Naive thymus-derived CD8-positive, alpha-beta T cell (primary cell): ENCODE measurements around the gene ASIC4. TPM values are rescaled to one million over a fixed set of nuclear protein-coding genes. Genes with fewer than 3 reads are reported as not detected.

Experiments
- ATAC-seq, 2 donors: fragments of 150-1000 bp; cut with Tn5 transposase in 1 of 2; sonication (Bioruptor Pico), chemical (Tn5 transposase) in 1 of 2; 1 replicate in 1 of 2; 2 replicates in 1 of 2; pipeline ENCODE4 v1.10.0; 2021; ENCODE audit warnings: mild to moderate bottlenecking in 2 of 2, moderate library complexity in 2 of 2
- POLR2A ChIA-PET: fragments of 350-600 bp; sonication (Branson Sonifier 250); formaldehyde crosslinking; loops from one replicate; lab custom pipeline; 2021; ENCODE audit warnings: antibody characterized with exemption; lab: Charles Lee
- DNase-seq, 10 donors: peaks; one replicate each; pipeline versions ENCODE4 v3.0.0 to v3.0.0-alpha.2; 2020 to 2022
- H3K27ac Mint-ChIP-seq, 10 donors: one replicate each; pipeline ENCODE4 v1.8.0; 2020 to 2022; ENCODE audit warnings: mild to moderate bottlenecking in 10 of 10, mixed read lengths in 10 of 10, moderate library complexity in 4 of 10, inconsistent platforms in 1 of 10
- H3K27me3 Mint-ChIP-seq, 5 donors: one replicate each; pipeline ENCODE4 v1.8.0; 2021 to 2022; ENCODE audit warnings: mixed read lengths in 5 of 5
- H3K36me3 Mint-ChIP-seq, 3 donors: one replicate each; pipeline ENCODE4 v1.8.0; 2020 to 2022; ENCODE audit warnings: mixed read lengths in 3 of 3, mild to moderate bottlenecking in 2 of 3, inconsistent platforms in 1 of 3
- H3K4me1 Mint-ChIP-seq, 4 donors: one replicate each; pipeline ENCODE4 v1.8.0; 2021 to 2022; ENCODE audit warnings: mixed read lengths in 4 of 4
- H3K4me3 Mint-ChIP-seq, 10 donors: one replicate each; pipeline ENCODE4 v1.8.0; 2020 to 2022; ENCODE audit warnings: mild to moderate bottlenecking in 10 of 10, mixed read lengths in 10 of 10, moderate library complexity in 6 of 10, inconsistent platforms in 1 of 10
- H3K9me3 Mint-ChIP-seq, 9 donors: one replicate each; pipeline ENCODE4 v1.8.0; 2020 to 2022; ENCODE audit warnings: mixed read lengths in 9 of 9, mild to moderate bottlenecking in 3 of 9, inconsistent platforms in 1 of 9, moderate library complexity in 1 of 9
- polyA plus RNA-seq, 3 donors: library from polyadenylated mRNA; unstranded; fragments of 300-500 nt; fragmentation: Illumina TruSeq; gene quantifications; one replicate each; pipeline ENCODE4 v1.2.3, GENCODE V29; 2021
- total RNA-seq, 8 experiments: library from RNA in 2 of 8; stranded (reverse) in 2 of 8; gene quantifications; one replicate each; pipeline ENCODE4 v1.2.3 and lab custom pipeline; 2021 to 2026

ASIC4 gene
- total and polyA plus RNA-seq, 5 experiments from 2014 or later = 0.21 to 0.30 TPM; not detected in 3

DNA sequence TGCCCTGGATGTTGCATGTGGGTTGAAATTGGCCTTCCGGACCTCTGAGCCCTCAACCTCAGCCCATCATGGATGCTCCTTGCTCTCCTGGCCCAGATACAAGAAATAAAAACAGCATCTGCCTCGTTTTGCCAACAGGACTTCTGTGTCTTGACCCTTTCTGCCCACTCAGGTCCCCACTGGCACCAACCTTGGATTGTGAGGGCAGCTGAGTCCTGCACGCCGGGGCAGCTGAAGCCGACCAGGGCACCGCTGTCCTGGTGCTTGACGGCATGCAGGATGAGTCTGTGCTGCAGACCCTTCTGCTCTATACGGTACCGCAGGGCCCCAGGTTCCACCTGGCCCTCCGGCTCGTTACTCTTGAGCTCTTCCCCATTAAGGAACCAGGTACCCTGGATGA, 52.4 kb downstream of the ASIC4 start:
- no peak for DNase-seq
- Mint-ChIP-seq H3K36me3 (no peaks in the 10 kb centered on the region), H3K4me1 (peaks cover 0 to 4% (median 0%) of the 10 kb centered on the region in 4 donors), H3K9me3 (no peaks in the 10 kb centered on the region), H3K27ac (no peak overlapping the region), H3K4me3 (no peak overlapping the region), H3K27me3 (peaks cover 13 to 56% (median 22%) of the 10 kb centered on the region in 5 donors)
- no peak for ATAC-seq
- POLR2A ChIA-PET = no interaction called here

DNA sequence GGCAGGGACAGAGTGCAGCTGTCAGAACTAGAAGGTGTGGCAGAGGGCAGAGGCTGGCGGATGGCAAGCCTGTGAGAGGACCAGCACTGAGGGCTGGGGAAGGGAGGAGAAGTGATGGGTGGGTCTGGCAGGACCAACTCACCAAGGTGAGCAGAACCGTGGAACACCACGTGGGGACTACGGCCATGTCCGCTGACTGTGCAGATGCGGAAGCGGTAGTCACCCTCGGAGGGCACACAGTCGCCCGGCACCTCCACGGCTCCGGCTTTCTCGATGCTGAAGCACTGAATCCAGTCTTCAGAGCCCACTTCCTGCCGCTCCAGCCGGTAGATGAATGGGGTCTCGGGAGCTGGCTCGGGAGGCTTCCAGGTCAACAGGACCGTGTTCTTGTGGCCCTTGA, 52.8 kb downstream of the ASIC4 start:
- Mint-ChIP-seq H3K27ac (no peak overlapping the region), H3K9me3 (no peaks in the 10 kb centered on the region), H3K36me3 (no peaks in the 10 kb centered on the region), H3K4me3 (no peak overlapping the region), H3K27me3 (peaks cover 16 to 61% (median 27%) of the 10 kb centered on the region in 5 donors), H3K4me1 (peaks cover 0 to 5% (median under 1%) of the 10 kb centered on the region in 4 donors)
- POLR2A ChIA-PET = no interaction called here
- ATAC-seq (no peak), DNase-seq (no peak)

GRCh38 chr2:219567791-219568361, 53.6 kb downstream of the ASIC4 start:
- H3K36me3 Mint-ChIP-seq = no peaks in the 10 kb centered on the region
- H3K4me1 Mint-ChIP-seq = peaks cover 0 to 5% (median under 1%) of the 10 kb centered on the region in 4 donors
- H3K27me3 Mint-ChIP-seq = peaks cover 17 to 59% (median 29%) of the 10 kb centered on the region in 5 donors
- DNase-seq = no peak
- H3K27ac Mint-ChIP-seq = no peak overlapping the region
- no peak overlapping the region for H3K4me3 Mint-ChIP-seq
- H3K9me3 Mint-ChIP-seq = no peaks in the 10 kb centered on the region
- no peak for ATAC-seq
- POLR2A ChIA-PET = no interaction called here

GRCh38 chr2:219569041-219569440, 54.8 kb downstream of the ASIC4 start:
- peak overlapping the region in 4 of 10 donors; percentile 2 to 29 (median 24) for H3K4me3 Mint-ChIP-seq
- H3K27ac Mint-ChIP-seq = peak overlapping the region in 1 of 10 donors; percentile 21
- peaks cover 19 to 57% (median 34%) of the 10 kb centered on the region in 5 donors for H3K27me3 Mint-ChIP-seq
- DNase-seq (no peak), ATAC-seq (no peak)
- no peaks in the 10 kb centered on the region for H3K9me3 Mint-ChIP-seq
- POLR2A ChIA-PET = no interaction called here
- peaks cover 0 to 5% (median under 1%) of the 10 kb centered on the region in 4 donors for H3K4me1 Mint-ChIP-seq
- H3K36me3 Mint-ChIP-seq = no peaks in the 10 kb centered on the region

DNA sequence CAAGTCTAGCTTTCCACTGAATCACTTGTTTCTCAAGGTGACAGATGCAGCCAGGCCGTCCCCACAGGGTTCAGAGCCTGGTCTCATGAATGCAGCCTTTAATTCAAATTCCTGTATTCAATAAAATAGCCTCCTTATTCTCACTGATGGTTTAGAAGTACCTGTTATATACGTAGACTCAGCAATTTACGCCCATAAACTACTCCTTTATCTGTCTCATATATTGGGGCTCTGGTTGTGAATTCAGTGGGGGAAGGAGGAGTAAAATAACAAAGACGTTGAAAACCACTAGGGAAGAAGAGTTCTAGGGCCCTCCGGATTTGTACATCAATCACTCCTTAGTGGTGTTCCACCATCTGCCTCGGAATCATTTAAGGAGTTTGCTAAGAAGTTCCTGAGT, 55.4 kb downstream of the ASIC4 start:
- ATAC-seq (no peak), DNase-seq (no peak)
- H3K9me3 Mint-ChIP-seq = no peaks in the 10 kb centered on the region
- peaks cover 14 to 52% (median 31%) of the 10 kb centered on the region in 5 donors for H3K27me3 Mint-ChIP-seq
- peak overlapping the region in 8 of 10 donors; percentile 20 to 64 (median 37) for H3K4me3 Mint-ChIP-seq
- H3K27ac Mint-ChIP-seq = peak overlapping the region in 1 of 10 donors; percentile 65
- POLR2A ChIA-PET = no interaction called here
- no peaks in the 10 kb centered on the region for H3K36me3 Mint-ChIP-seq
- peaks cover 0 to 3% (median under 1%) of the 10 kb centered on the region in 4 donors for H3K4me1 Mint-ChIP-seq

DNA sequence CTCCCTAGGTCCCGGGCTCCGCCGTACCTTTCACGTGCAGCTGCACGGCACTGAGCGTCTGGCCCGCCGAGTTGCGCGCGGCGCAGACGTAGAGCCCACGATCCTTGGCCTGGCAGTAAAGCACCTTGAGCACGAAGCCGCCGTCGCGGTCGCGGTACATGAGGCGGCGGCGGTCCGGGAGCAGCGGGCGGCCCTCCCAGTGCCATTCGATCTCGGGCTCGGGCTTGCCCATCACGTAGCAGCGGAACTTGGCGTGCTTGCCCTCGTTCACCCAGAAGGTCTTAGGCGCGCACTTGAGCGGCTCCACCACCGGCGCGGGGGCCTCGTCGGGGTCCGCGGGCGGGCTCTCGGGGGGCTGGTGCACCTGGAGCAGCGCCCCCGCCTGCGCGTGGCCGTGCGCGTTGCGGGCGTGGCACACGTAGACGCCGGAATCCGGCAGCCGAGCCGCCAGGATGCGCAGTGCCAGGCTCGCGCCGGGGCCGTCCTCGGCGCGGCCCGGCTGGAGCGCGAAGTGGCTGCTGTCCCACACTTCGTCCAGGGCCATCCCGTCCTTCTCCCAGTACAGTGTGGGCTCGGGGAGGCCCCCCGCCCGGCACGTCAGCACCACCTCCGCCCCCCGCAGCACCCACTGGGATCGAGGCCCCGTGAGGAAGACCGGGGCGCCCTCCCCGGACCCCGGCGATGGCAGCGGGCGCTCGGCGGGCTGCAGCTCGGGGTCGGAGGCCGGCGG, 56.1 kb downstream of the ASIC4 start:
- POLR2A ChIA-PET = interaction anchor here (0.5 to 0.6 kb wide), 2 partner anchors 30 to 52 kb away, joined by 3 read pairs; no protein-coding TSS in a partner anchor
- DNase-seq = peak in 1 of 10 donors; percentile 14
- Mint-ChIP-seq H3K27me3 (peaks cover 16 to 56% (median 32%) of the 10 kb centered on the region in 5 donors), H3K4me3 (peak overlapping the region in 8 of 10 donors; percentile 23 to 67 (median 52)), H3K9me3 (no peaks in the 10 kb centered on the region), H3K4me1 (peaks cover 0 to 3% (median under 1%) of the 10 kb centered on the region in 4 donors), H3K27ac (no peak overlapping the region), H3K36me3 (no peaks in the 10 kb centered on the region)
- ATAC-seq = peak; percentile 50 to 66

DNA sequence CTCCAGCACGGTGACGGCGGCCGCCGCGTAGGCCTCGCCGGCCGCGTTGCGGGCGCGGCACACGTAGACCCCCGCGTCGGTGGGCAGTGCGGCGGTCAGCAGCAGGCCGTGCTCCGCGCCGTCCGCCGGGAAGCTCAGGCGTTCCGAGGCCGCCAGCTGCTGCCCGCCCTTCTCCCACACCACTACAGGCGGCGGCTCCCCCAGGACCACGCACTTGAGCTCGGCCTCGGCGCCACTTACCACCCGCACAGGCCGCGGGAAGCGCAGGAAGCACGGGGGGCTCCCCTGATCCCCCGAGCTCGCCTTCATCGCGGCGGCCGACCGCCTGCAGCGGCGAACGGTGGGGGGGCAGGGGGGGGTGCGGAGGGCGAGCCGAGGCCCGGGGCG, 56.6 kb downstream of the ASIC4 start:
- H3K27me3 Mint-ChIP-seq = peaks cover 20 to 62% (median 38%) of the 10 kb centered on the region in 5 donors
- POLR2A ChIA-PET = interaction anchor here (0.5 to 0.6 kb wide), 2 partner anchors 29 to 53 kb away, joined by 3 read pairs; no protein-coding TSS in a partner anchor
- H3K4me1 Mint-ChIP-seq = peaks cover 0 to 3% (median under 1%) of the 10 kb centered on the region in 4 donors
- no peaks in the 10 kb centered on the region for H3K36me3 Mint-ChIP-seq
- H3K27ac Mint-ChIP-seq = no peak overlapping the region
- ATAC-seq = peak; percentile 51 to 60
- DNase-seq = no peak
- no peaks in the 10 kb centered on the region for H3K9me3 Mint-ChIP-seq
- H3K4me3 Mint-ChIP-seq = peak overlapping the region in 3 of 10 donors; percentile 23 to 43 (median 33)

GRCh38 chr2:219571311-219572236, 57.3 kb downstream of the ASIC4 start, which contains the start of gene OBSL1:
Gene OBSL1, minus strand, starts transcription at chr2:219571539. Its CDS starts 307 bp downstream, at chr2:219571232.
- Mint-ChIP-seq H3K4me1 (peaks cover 0 to 3% (median under 1%) of the 10 kb centered on the region in 4 donors), H3K4me3 (peak within 1 kb of the TSS; percentile 2 to 83 (median 48)), H3K9me3 (no peaks in the 10 kb centered on the region), H3K27me3 (peaks cover 22 to 68% (median 42%) of the 10 kb centered on the region in 5 donors), H3K27ac (peak within 1 kb of the TSS in 3 of 10 donors; percentile 19 to 46 (median 21)), H3K36me3 (no peaks in the 10 kb centered on the region)
- DNase-seq (no peak), ATAC-seq (peak; percentile 51 to 59)
- POLR2A ChIA-PET = no interaction called here

GRCh38 chr2:219572237-219573001, 58.1 kb downstream of the ASIC4 start, which contains the start of gene INHA:
Gene INHA, plus strand, starts transcription at chr2:219572310. Its CDS starts 65 bp downstream, at chr2:219572375.
- no peaks in the 10 kb centered on the region for H3K9me3 Mint-ChIP-seq
- ATAC-seq (no peak), DNase-seq (no peak)
- POLR2A ChIA-PET = no interaction called here
- peaks cover 22 to 76% (median 41%) of the 10 kb centered on the region in 5 donors for H3K27me3 Mint-ChIP-seq
- H3K27ac Mint-ChIP-seq = peak within 1 kb of the TSS in 3 of 10 donors; percentile 19 to 46 (median 21)
- H3K36me3 Mint-ChIP-seq = no peaks in the 10 kb centered on the region
- H3K4me3 Mint-ChIP-seq = peak within 1 kb of the TSS; percentile 7 to 83 (median 34)
- peaks cover 0 to 3% (median under 1%) of the 10 kb centered on the region in 4 donors for H3K4me1 Mint-ChIP-seq

DNA sequence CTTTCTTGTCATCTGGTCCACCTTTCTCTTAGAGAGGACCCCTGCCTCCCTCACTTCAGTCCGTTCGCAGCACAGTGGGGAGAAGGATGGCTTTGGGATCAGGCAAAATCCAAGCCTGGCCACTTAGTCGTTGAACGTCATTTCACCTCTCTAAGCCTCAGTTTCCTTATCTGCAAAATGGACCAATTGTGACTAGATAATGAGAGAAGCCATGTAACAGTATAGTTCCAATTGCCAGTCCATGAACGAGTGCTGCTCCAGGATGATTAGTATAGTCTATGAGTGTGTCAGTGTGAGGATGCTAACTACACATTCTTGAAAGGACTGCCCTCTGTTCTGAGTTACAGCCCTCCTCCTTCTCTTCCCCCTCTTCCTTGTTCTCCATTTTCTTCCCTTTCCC, 58.9 kb downstream of the ASIC4 start:
- POLR2A ChIA-PET = no interaction called here
- Mint-ChIP-seq H3K4me1 (peaks cover 0 to 2% (median under 1%) of the 10 kb centered on the region in 4 donors), H3K27ac (no peak overlapping the region), H3K4me3 (peak overlapping the region in 5 of 10 donors; percentile 7 to 46 (median 23)), H3K27me3 (peaks cover 22 to 73% (median 35%) of the 10 kb centered on the region in 5 donors), H3K9me3 (no peaks in the 10 kb centered on the region), H3K36me3 (no peaks in the 10 kb centered on the region)
- no peak for DNase-seq
- ATAC-seq = no peak

- Mint-ChIP-seq H3K27me3 (peaks cover 19 to 60% (median 31%) of the 10 kb centered on the region in 5 donors), H3K4me1 (peaks cover 0 to 2% (median under 1%) of the 10 kb centered on the region in 4 donors), H3K27ac (no peak overlapping the region), H3K9me3 (no peaks in the 10 kb centered on the region), H3K4me3 (no peak overlapping the region), H3K36me3 (no peaks in the 10 kb centered on the region)
- no peak for ATAC-seq
- no peak for DNase-seq
- POLR2A ChIA-PET = no interaction called here
These were observed 60.4 kb downstream of the ASIC4 start for GRCh38 chr2:219574484-219575311.
